Lung (tissue), 12 donors: ENCODE results near the gene SERPINI1. TPM values are rescaled to one million over a fixed set of nuclear protein-coding genes. Genes with fewer than 3 reads are reported as not detected.
A peak's percentile ranks its signal among the peaks of the same experiment; 100 is the strongest.

Experiments used
- ATAC-seq: fragments of 200-7000 bp; cut with Tn5 transposase; one replicate; pipeline ENCODE4 v1.9.1; 2020; ENCODE audit warnings: moderate number of reproducible peaks; ENCODE audit not compliant: insufficient read depth, low FRiP score
- DNase-seq, 3 donors: peaks; one replicate each; pipeline ENCODE4 v3.0.0-alpha.2; 2013 to 2017
- H3K27ac ChIP-seq, 2 donors: one replicate each; pipeline ENCODE4 v1.5.1; 2013; ENCODE audit warnings: mild to moderate bottlenecking in 2 of 2, moderate library complexity in 2 of 2, control low read depth in 1 of 2, inconsistent platforms in 1 of 2, low read depth in 1 of 2, low read length in 1 of 2
- H3K27me3 ChIP-seq, 3 donors: one replicate each; pipeline ENCODE4 v1.5.1; 2013; ENCODE audit warnings: low read length in 2 of 3; ENCODE audit not compliant: control insufficient read depth in 3 of 3, insufficient read depth in 3 of 3
- H3K36me3 ChIP-seq, 4 donors: one replicate each; pipeline ENCODE4 v1.5.1; 2013; ENCODE audit warnings: low read length in 4 of 4, mild to moderate bottlenecking in 1 of 4, moderate library complexity in 1 of 4; ENCODE audit not compliant: control insufficient read depth in 4 of 4, insufficient read depth in 4 of 4
- H3K4me1 ChIP-seq, 5 donors: one replicate each; pipeline ENCODE4 v1.5.1; 2013; ENCODE audit warnings: low read length in 5 of 5, mild to moderate bottlenecking in 2 of 5, moderate library complexity in 1 of 5; ENCODE audit not compliant: control insufficient read depth in 5 of 5, insufficient read depth in 5 of 5
- H3K4me3 ChIP-seq: one replicate; pipeline ENCODE4 v1.5.1; 2013; ENCODE audit warnings: mild to moderate bottlenecking, control low read depth, moderate library complexity
- H3K9ac ChIP-seq, 2 donors: one replicate each; pipeline ENCODE4 v1.5.1; 2013; ENCODE audit warnings: low read length in 2 of 2, control low read depth in 1 of 2; ENCODE audit not compliant: insufficient read depth in 1 of 2
- H3K9me3 ChIP-seq, 4 donors: one replicate each; pipeline ENCODE4 v1.5.1; 2013; ENCODE audit warnings: low read length in 3 of 4, mild to moderate bottlenecking in 1 of 4, moderate library complexity in 1 of 4; ENCODE audit not compliant: control insufficient read depth in 4 of 4, insufficient read depth in 3 of 4
- CTCF ChIP-seq: IDR thresholded peaks from 2 replicates; pipeline ENCODE4 v1.5.1; 2012; ENCODE audit warnings: mild to moderate bottlenecking; ENCODE audit errors: control extremely low read depth, extremely low read depth
- WGBS, 2 donors: extraction: QIAGEN DNeasy Blood & Tissue Kit; methylation state at CpG; one replicate each; pipeline ENCODE4 v1.1.7; 2013; 5-methylcytosine and 5-hydroxymethylcytosine counted together
- polyA plus RNA-seq, 2 donors: library from polyadenylated mRNA; stranded (reverse); fragments of 200-250 nt; gene quantifications; one replicate each; pipeline ENCODE4 v1.2.1, GENCODE V29; 2013
- total RNA-seq, 2 donors: library from RNA; depleted of rRNA in 1 of 2; stranded (reverse); fragments of >200 nt in 1 of 2; gene quantifications; one replicate each; pipeline ENCODE4 v1.2.1, GENCODE V29; 2014 to 2021
- donor health status: control.
- donor health status: control.
- donor health status: Bipolar disorder and iron deficiency.
- donor health status: healthy.
- donor health status: DM: yes; HTN: yes; CAD: no.

SERPINI1 gene
- total and polyA plus RNA-seq, 4 donors, result 3.3 to 18.3 (median 5.5) TPM

DNA sequence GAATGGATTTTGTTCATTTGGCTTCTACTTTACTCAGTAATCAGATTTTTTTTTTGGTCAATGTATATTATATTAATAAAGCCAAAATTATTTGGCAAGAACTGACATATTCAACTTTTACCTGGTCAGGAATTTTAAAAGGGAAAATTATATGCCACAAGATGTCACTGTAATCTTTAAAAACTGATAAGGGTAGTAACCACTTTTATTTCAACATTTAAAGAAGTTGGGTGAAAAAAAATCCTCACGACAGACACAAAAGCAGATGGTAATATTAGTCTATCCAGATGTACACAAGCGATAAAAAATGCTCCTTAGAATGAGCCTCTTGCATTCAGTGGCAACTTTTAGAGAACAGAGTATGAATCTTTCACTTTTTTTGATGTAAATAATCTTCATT is 101.9 kb downstream of the SERPINI1 start:
- Histone ChIP-seq H3K4me3 (no peak overlapping the region), H3K27me3 (no peaks in the 10 kb centered on the region), H3K4me1 (peaks cover 0 to 5% (median 0%) of the 10 kb centered on the region in 5 donors), H3K27ac (no peak overlapping the region), H3K36me3 (no peaks in the 10 kb centered on the region), H3K9ac (peak overlapping the region in 1 of 2 donors; percentile 13), H3K9me3 (no peaks in the 10 kb centered on the region)
- 42 to 57% methylated on average over 2 of the region's 2 CpGs for WGBS, 2 donors
- no peak for ATAC-seq
- peak in 2 of 3 donors; percentile 1 to 25 for DNase-seq
- TF ChIP-seq CTCF, result no peak

- no peaks in the 10 kb centered on the region for H3K9me3 ChIP-seq
- no peaks in the 10 kb centered on the region for H3K27me3 ChIP-seq
- H3K27ac ChIP-seq, result no peak overlapping the region
- no peak for TF ChIP-seq CTCF
- H3K4me1 ChIP-seq, result peaks cover 0 to 5% (median 0%) of the 10 kb centered on the region in 5 donors
- 73 to 82% methylated on average over 4 of the region's 4 CpGs for WGBS, 2 donors
- no peak overlapping the region for H3K4me3 ChIP-seq
- DNase-seq (no peak), ATAC-seq (no peak)
- H3K36me3 ChIP-seq, result no peaks in the 10 kb centered on the region
- H3K9ac ChIP-seq, result no peak overlapping the region
These were observed 104.1 kb downstream of the SERPINI1 start for GRCh38 chr3:167839460-167840134.

GRCh38 chr3:167840247-167840646 is 104.7 kb downstream of the SERPINI1 start:
- no peaks in the 10 kb centered on the region for H3K27me3 ChIP-seq
- no peak for ATAC-seq
- WGBS, 2 donors, result 86 to 95% methylated on average over 3 of the region's 3 CpGs

More at GRCh38 chr3:167840247-167840646, 104.7 kb downstream of the SERPINI1 start:
- no peaks in the 10 kb centered on the region for H3K9me3 ChIP-seq
- no peak overlapping the region for H3K9ac ChIP-seq
- TF ChIP-seq CTCF, result no peak
- H3K36me3 ChIP-seq, result no peaks in the 10 kb centered on the region
- H3K27ac ChIP-seq, result no peak overlapping the region
- no peak overlapping the region for H3K4me3 ChIP-seq
- DNase-seq, result no peak
- H3K4me1 ChIP-seq, result peaks cover 0 to 5% (median 0%) of the 10 kb centered on the region in 5 donors
